ENCODE measurements around the gene KCNE4.

DNA sequence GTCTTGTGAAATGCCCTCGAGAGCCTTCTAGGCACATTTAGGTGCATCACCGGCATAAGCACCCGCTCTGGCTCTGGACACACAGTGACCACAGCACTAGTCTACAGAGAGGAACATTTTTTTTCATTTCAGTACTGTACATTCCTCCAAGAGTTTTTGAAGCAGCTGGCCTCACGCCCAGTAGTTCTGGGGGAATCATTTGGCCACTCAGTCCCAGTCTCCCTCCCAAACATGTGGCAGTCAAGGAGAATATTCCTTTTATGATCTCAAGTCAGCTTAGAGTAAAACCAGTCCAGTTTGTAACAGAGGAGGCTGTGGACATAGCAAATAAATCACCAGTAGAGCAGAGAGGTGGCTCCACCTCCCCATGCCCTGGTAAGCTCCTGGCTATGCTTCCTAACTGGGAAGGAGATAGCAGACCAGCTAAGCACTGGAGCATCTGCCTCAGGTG, 48.1 kb downstream of the KCNE4 start:
- no peak for TF ChIP-seq POLR2A (IDR thresholded peaks at IDR 0.05)
- TF ChIP-seq, protein P1, sequence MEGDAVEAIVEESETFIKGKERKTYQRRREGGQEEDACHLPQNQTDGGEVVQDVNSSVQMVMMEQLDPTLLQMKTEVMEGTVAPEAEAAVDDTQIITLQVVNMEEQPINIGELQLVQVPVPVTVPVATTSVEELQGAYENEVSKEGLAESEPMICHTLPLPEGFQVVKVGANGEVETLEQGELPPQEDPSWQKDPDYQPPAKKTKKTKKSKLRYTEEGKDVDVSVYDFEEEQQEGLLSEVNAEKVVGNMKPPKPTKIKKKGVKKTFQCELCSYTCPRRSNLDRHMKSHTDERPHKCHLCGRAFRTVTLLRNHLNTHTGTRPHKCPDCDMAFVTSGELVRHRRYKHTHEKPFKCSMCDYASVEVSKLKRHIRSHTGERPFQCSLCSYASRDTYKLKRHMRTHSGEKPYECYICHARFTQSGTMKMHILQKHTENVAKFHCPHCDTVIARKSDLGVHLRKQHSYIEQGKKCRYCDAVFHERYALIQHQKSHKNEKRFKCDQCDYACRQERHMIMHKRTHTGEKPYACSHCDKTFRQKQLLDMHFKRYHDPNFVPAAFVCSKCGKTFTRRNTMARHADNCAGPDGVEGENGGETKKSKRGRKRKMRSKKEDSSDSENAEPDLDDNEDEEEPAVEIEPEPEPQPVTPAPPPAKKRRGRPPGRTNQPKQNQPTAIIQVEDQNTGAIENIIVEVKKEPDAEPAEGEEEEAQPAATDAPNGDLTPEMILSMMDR (IDR thresholded peaks at IDR 0.05): no peak
